GM19467 (cell line): ENCODE data around the gene SKA2.
A peak's percentile ranks its signal among the peaks of the same experiment; 100 is the strongest.
"Not testable (repeated sequence)": the region's sequence is repeated elsewhere in the genome, so short reads cannot be mapped to it uniquely, and the experiment has no call there.

ENCODE experiments used
- ATAC-seq: cut with Tn5 transposase; IDR thresholded peaks from one replicate; pipeline ENCODE4 v1.9.1; 2021; ENCODE audit warnings: mild to moderate bottlenecking, moderate library complexity; ENCODE audit not compliant: unreplicated experiment

SKA2 gene, protein sequence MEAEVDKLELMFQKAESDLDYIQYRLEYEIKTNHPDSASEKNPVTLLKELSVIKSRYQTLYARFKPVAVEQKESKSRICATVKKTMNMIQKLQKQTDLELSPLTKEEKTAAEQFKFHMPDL

GRCh38 chr17:59154721-59155438 lies at the start of gene SKA2:
Gene SKA2 (minus strand): TSS chr17:59155186. CDS start chr17:59155163, 23 bp downstream.
- peak; percentile 13 for ATAC-seq

DNA sequence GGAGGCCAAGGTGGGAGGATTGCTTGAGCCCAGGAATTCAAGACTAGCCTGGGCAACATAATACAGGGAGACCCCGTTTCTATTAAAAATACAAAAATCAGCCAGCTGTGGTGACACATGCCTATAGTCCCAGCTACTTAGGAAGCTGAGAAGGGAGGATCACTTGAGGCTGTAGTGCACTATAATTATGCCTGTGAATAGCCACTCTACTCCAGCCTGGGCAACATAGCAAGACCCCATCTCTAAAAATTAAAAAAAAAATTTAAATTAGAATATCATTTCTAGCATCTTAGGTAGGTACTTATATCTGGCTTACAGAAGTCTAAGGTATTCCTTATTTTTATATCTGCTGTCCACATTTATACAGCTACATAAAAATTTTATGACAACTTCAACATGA lies 47.3 kb upstream of the SKA2 start:
- ATAC-seq = no peak

GRCh38 chr17:59199398-59199797 lies 44.4 kb upstream of the SKA2 start:
- ATAC-seq = no peak

- no peak for ATAC-seq
Measured at GRCh38 chr17:59193336-59193862, 38.4 kb upstream of the SKA2 start.

GRCh38 chr17:59190806-59191205 lies 35.8 kb upstream of the SKA2 start:
- ATAC-seq = no peak

DNA sequence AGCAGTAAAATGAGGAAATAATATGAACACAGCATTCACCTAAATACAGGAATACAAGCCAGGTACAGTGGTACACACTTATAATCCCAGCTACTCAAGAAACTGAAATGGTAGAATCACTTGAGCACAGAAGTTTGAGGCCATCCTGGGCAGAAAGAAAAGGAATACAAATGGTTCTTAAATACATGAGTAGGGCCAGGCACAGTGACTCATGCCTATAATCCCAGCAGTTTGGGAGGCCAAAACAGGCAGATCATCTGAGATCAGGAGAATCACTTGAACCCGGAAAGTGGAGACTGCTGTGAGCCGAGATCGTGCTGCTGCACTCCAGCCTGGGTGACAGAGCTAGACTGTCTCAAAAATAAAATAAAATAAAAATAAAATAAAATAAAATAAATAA lies 31.9 kb upstream of the SKA2 start:
- ATAC-seq = no peak

GRCh38 chr17:59185997-59186396 lies 31.0 kb upstream of the SKA2 start:
- ATAC-seq = no peak

- ATAC-seq = no peak
Measured at GRCh38 chr17:59181481-59181880, 26.5 kb upstream of the SKA2 start.

GRCh38 chr17:59180626-59181025 lies 25.6 kb upstream of the SKA2 start:
- no peak for ATAC-seq

DNA sequence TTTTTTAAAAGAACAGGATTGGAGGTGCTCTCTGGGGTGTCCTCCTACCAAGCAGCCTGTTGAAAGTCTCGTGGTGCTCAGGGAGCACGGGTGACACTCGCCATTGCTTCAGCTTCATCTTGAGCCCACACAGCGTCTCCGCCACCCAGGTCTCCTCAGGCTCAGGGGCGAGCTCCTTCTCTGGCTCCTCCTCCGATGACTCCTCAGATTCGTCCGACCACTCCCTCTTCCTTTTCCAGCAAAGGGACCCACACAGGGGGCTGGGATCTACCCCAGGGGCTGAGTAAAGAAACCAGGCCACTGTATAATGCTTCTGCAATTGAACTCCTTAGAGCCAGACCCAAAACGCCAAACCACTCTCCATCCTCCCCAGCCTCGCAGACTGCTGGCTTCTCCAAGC lies 24.6 kb upstream of the SKA2 start:
- not testable (repeated sequence) for ATAC-seq

DNA sequence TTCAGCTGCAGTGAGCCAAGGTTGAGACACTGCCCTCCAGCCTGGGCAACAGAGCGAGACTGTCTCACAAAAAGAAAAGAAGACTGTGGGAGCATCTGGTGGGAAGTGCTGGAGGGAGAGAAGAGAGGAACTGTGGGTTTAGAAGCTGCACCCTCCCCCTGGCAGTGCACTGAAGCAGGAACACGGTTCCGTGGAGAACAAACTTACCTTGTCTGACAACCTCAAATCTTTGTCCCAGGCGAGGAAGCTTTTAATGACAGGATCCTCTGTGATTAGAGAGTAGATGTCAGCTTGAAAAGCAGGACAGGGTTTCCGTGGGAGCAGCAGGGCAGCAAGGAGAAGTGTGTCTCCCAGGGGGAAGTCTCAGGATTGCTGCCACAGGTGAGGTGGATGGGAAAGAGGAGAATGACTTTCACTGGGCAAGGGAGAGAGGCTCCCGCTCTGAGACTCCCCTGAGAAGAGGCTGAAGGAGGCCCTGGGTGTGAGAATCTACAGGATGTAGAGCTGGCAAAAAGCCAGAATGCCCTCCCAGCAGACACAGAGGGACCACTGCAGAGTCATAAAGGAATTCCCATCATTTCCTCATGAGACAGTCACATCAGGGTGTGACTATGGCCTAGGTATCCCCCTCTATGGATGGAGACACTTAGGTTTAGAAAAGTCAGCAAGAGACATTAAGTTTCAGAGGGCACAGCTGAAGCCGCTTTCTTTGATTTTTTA lies 23.4 kb upstream of the SKA2 start:
- no peak for ATAC-seq

GRCh38 chr17:59175076-59175475 lies 20.1 kb upstream of the SKA2 start:
- ATAC-seq = no peak

DNA sequence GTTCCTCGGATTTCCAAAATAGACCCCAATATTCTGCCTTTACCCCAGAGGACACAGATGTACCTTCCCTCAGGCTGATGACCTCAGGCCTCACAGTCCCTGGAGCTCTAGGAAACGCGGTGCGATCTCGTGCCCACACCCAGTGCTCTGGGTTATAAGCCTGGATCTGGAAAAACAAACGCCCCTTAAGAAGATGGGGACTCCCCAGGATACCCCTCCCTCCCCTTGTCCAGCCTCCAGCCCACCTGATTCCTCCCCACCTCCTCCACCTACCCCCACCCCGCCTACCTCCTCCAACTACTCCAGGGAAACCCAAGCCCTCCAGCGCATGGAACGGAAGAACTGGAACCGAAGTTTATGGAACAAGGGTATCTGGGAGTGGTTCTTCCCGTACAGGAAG lies 19.7 kb upstream of the SKA2 start:
- no peak for ATAC-seq

GRCh38 chr17:59172436-59173004 lies 17.5 kb upstream of the SKA2 start:
- no peak for ATAC-seq

- ATAC-seq = no peak
Measured at GRCh38 chr17:59167571-59168001, 12.6 kb upstream of the SKA2 start.

GRCh38 chr17:59165933-59166342 lies 11.0 kb upstream of the SKA2 start:
- ATAC-seq = no peak

DNA sequence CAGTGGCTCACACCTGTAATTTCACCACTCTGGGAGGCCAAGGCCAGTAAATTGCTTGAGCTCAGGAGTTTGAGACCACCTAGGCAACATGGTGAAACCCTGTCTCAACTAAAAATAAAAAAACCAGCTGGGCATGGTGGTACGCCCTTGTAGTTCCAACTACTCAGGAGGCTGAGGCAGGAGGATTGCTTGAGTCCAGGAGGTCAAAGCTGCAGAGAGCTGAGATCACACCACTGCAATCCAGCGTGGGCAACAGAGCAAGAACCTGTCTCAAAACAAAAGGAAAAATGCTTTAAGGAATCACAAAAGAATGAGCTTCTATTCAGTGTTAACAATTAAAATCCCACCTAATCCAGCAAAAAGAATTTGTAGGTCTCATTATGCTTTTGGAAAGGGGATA lies 6.5 kb upstream of the SKA2 start:
- no peak for ATAC-seq

DNA sequence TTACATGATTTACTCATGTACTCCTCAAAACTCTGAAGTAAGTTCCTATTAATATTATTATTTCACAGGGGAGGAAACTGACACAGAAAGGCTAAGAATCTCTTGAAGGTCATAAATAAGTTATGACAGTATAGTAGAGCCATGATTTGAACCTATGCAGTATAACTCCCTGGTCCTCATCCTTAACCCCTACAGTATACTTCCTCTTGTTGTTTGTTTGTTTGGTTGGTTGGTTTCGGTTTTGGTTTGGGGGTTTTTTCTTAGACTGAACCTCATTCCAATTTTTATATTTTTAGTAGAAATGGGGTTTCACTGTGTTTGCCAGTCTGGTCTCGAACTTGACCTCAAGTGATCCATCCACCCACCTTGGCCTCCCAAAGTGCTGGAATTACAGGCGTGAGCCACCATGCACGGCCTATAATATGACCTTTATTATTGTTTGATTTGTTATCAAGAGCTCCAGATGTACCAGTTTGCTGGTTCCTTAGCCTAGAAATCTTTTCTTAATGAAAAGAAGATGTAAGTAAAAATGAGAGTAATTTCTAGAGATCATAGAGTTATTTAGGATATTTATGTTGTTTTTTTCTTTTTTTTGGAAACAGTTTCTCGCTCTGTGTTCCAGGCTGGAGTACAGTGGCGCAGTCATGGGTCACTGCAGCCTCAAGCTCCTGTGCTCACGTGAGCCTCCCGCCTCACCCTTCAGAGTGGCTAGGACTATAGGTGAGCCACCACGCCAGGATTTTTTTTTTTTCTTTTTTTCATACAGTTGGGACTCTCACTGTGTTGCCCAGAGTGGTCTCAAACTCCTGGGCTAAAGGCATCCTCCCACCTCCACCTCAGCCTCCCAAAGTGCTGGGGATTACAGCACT lies 5.4 kb upstream of the SKA2 start:
- no peak for ATAC-seq

DNA sequence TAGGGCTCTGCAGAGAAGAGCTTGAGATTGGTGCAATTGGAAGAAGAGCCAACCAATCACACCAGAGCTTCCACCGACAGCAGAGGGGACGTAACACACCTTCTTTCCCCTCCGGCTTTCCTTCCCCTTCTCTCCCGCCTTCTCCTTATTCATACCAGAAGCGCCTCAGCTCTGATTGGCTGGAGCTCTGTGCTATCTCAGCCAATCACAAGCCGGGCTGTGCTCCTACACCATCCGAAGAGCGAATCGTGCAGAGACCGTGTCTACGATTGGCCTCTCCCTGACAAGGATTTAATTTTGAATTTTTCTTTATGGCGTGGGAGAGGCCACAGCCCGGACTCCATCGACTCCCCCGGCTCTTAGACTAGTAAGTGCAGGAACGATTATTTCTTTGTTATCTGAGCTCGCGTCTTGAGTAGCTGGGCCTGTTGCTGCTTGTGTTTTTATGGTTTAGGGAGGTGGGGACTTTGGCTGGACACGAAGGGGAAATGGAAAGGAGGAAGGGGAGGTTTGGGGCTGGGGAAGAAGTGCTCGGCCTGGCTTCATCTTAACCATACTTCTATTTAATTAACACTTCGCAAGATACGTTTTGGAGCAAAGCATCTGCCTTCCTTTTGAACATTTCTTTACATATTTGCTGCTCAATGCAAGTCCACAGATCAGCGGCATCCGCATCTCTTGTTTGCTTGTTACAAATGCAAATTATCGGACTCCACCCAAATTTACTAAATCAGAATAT lies 622 bp upstream of the SKA2 start, which contains the start of gene PRR11:
Gene PRR11 (plus strand): TSS at position 308 of the 739 bp plus-strand sequence. CDS start 14,007 bp downstream, outside the sequence.
- ATAC-seq = peak; percentile 88

DNA sequence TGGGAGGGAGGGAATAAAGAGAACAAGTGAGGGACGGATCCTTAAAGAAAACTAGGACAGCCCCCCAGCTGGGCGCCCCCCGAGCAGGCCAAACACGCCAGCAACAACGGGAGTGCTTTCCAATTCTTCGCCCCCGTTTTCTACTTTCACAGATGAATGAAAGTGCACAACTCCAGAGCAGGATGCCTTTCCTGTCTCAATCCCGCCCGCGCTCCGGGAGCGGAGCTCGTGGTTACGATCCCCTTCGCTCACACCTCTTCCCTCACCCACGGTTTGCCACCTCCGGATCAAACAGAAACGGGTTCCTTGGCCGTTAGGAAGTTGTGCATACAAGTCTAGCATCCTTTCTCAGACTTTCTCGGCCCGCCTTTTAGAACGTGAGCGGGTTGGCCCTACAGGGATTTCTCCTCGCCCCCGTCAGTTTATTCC lies 680 bp downstream of the SKA2 start:
- no peak for ATAC-seq
